Dermis microvascular lymphatic vessel endothelial cell (primary cell): ENCODE data around the gene NINL. TPM values are rescaled to one million over a fixed set of nuclear protein-coding genes. Genes with fewer than 3 reads are reported as not detected.
A peak's percentile ranks its signal among the peaks of the same experiment; 100 is the strongest.
"Not testable (repeated sequence)": the region's sequence is repeated elsewhere in the genome, so short reads cannot be mapped to it uniquely, and the experiment has no call there.

Experiments
- DNase-seq, 2 donors: peaks; one replicate each; pipeline versions ENCODE4 v3.0.0 to v3.0.0-alpha.2; 2010; ENCODE audit warnings: low read depth in 2 of 2
- total RNA-seq: library from RNA; depleted of rRNA; stranded (reverse); fragments of >200 nt; gene quantifications from 2 replicates; pipeline ENCODE4 v1.2.1, GENCODE V29; 2014

Gene NINL
- total RNA-seq, 1 donor from 2014 or later = 9.1 TPM

GRCh38 chr20:25592135-25592852, 7.0 kb upstream of the NINL start:
- DNase-seq = peak in 1 of 2 donors; percentile 28

GRCh38 chr20:25590778-25591177, 5.4 kb upstream of the NINL start:
- not testable (repeated sequence) for DNase-seq

GRCh38 chr20:25588491-25588890, 3.2 kb upstream of the NINL start:
- DNase-seq = no peak

GRCh38 chr20:25587536-25587935, 2.2 kb upstream of the NINL start:
- no peak for DNase-seq

GRCh38 chr20:25586877-25587276, 1.5 kb upstream of the NINL start:
- no peak for DNase-seq

GRCh38 chr20:25583607-25584006, 1.7 kb downstream of the NINL start:
- not testable (repeated sequence) for DNase-seq

- DNase-seq = no peak
Observed at GRCh38 chr20:25580711-25581110, 4.6 kb downstream of the NINL start.

- no peak for DNase-seq
Observed at GRCh38 chr20:25579081-25579770, 6.1 kb downstream of the NINL start.

GRCh38 chr20:25576783-25577530, 8.4 kb downstream of the NINL start:
- DNase-seq = no peak

GRCh38 chr20:25574411-25574810, 10.9 kb downstream of the NINL start:
- peak in 1 of 2 donors; percentile 44 for DNase-seq

- no peak for DNase-seq
Observed at GRCh38 chr20:25573288-25574251, 11.8 kb downstream of the NINL start.

GRCh38 chr20:25571817-25572216, 13.5 kb downstream of the NINL start:
- no peak for DNase-seq

GRCh38 chr20:25571240-25571639, 14.1 kb downstream of the NINL start:
- DNase-seq = peak in 1 of 2 donors; percentile 51

- no peak for DNase-seq
Observed at GRCh38 chr20:25570148-25570530, 15.2 kb downstream of the NINL start.

- DNase-seq = no peak
Observed at GRCh38 chr20:25567286-25567685, 18.0 kb downstream of the NINL start.

GRCh38 chr20:25566821-25567220, 18.5 kb downstream of the NINL start:
- DNase-seq = no peak

- no peak for DNase-seq
Observed at GRCh38 chr20:25565578-25566157, 19.7 kb downstream of the NINL start.

- DNase-seq = no peak
Observed at GRCh38 chr20:25563876-25564275, 21.5 kb downstream of the NINL start.

- DNase-seq = no peak
Observed at GRCh38 chr20:25563362-25563761, 22.0 kb downstream of the NINL start.

- not testable (repeated sequence) for DNase-seq
Observed at GRCh38 chr20:25561771-25562170, 23.6 kb downstream of the NINL start.

GRCh38 chr20:25553819-25554296, 31.5 kb downstream of the NINL start:
- DNase-seq = peak in 1 of 2 donors; percentile 52
